Raji (cell line): ENCODE measurements around the gene TMEM129.

Experiments used
- POLR2A ChIP-seq: IDR thresholded peaks from 2 replicates; pipeline ENCODE4 v1.6.1; 2011; ENCODE audit warnings: low read depth, low read length, control low read depth; ENCODE audit not compliant: insufficient read depth

The TMEM129 gene

GRCh38 chr4:1678244-1678643 is 42.9 kb downstream of the TMEM129 start:
- no peak for TF ChIP-seq POLR2A

- TF ChIP-seq POLR2A, result no peak
Measured at GRCh38 chr4:1676605-1677525, 44.3 kb downstream of the TMEM129 start.

GRCh38 chr4:1675802-1676137 is 45.4 kb downstream of the TMEM129 start:
- no peak for TF ChIP-seq POLR2A

GRCh38 chr4:1675136-1675801 is 45.9 kb downstream of the TMEM129 start:
- TF ChIP-seq POLR2A, result no peak

- no peak for TF ChIP-seq POLR2A
Measured at GRCh38 chr4:1674682-1675081, 46.4 kb downstream of the TMEM129 start.

- TF ChIP-seq POLR2A, result no peak
Measured at GRCh38 chr4:1673671-1674070, 47.5 kb downstream of the TMEM129 start.

- TF ChIP-seq POLR2A, result no peak
Measured at GRCh38 chr4:1670279-1670678, 50.8 kb downstream of the TMEM129 start.

GRCh38 chr4:1669850-1670249 is 51.3 kb downstream of the TMEM129 start:
- no peak for TF ChIP-seq POLR2A

- no peak for TF ChIP-seq POLR2A
Measured at GRCh38 chr4:1669270-1669669, 51.9 kb downstream of the TMEM129 start.

- TF ChIP-seq POLR2A, result no peak
Measured at GRCh38 chr4:1668488-1668840, 52.7 kb downstream of the TMEM129 start.

GRCh38 chr4:1667273-1667672 is 53.9 kb downstream of the TMEM129 start:
- no peak for TF ChIP-seq POLR2A

GRCh38 chr4:1666391-1666790 is 54.7 kb downstream of the TMEM129 start:
- TF ChIP-seq POLR2A, result no peak
